ACC112 (cell line): ENCODE measurements around the gene SIPA1L3.

Source experiments
- H2AFZ ChIP-seq: fragments of 200-600 bp; sonication (generic); one replicate; pipeline ENCODE4 v1.6.0; 2017; ENCODE audit warnings: antibody characterized with exemption, low read length; ENCODE audit not compliant: unreplicated experiment
- H3K27ac ChIP-seq: fragments of 200-600 bp; sonication (generic); 2 replicates; pipeline ENCODE4 v1.5.1; 2014; ENCODE audit warnings: low read depth, mild to moderate bottlenecking, antibody characterized with exemption, low read length, moderate library complexity
- H3K27me3 ChIP-seq: fragments of 200-600 bp; sonication (generic); 2 replicates; pipeline ENCODE4 v1.6.1; 2014; ENCODE audit warnings: mild to moderate bottlenecking, antibody characterized with exemption, low read length, moderate library complexity, mixed read lengths; ENCODE audit not compliant: insufficient read depth
- H3K36me3 ChIP-seq: fragments of 200-600 bp; sonication (generic); 2 replicates; pipeline ENCODE4 v1.6.1; 2016; ENCODE audit warnings: mild to moderate bottlenecking, antibody characterized with exemption, low read length, moderate library complexity, mixed read lengths; ENCODE audit not compliant: insufficient read depth
- H3K4me1 ChIP-seq: fragments of 200-600 bp; sonication (generic); one replicate; pipeline ENCODE4 v1.6.1; 2016; ENCODE audit warnings: low read length, mixed read lengths; ENCODE audit not compliant: insufficient read depth, unreplicated experiment, control insufficient read depth
- H3K4me3 ChIP-seq: fragments of 200-600 bp; sonication (generic); 2 replicates; pipeline ENCODE4 v1.5.1; 2014; ENCODE audit warnings: mild to moderate bottlenecking, low read depth, low read length
- H3K79me2 ChIP-seq: fragments of 200-600 bp; sonication (generic); one replicate; pipeline ENCODE4 v1.6.0; 2016; ENCODE audit warnings: low read length; ENCODE audit not compliant: control insufficient read depth, unreplicated experiment, insufficient read depth

The SIPA1L3 gene

DNA sequence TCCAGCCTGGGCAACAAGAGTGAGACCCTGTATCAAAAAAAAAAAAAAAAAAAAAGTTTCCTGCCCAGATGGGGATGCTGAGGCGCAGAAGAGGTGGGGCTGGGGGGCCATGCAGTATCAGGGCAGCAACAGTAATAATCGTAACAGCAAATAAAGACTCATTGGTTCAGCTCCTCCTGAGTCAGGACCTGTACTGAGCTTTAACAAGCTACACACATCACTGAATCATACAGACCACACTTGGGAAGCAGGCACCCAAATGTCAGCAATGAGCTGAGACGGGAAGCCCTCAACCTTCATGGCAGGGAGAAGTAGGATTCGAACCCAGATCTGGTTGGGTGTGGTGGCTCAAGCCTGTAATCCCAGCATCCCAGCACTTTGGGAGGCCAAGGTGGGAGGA lies 327.6 kb downstream of the SIPA1L3 start:
- Histone ChIP-seq H3K36me3 (no peaks in the 10 kb centered on the region), H3K79me2 (no peaks in the 10 kb centered on the region), H3K4me3 (no peak overlapping the region), H3K27me3 (0 out of 2 replicates have a peak, but pooled peaks cover 4% of the 10 kb centered on the region), H3K4me1 (no peaks in the 10 kb centered on the region), H2AFZ (no peak overlapping the region), H3K27ac (no peak overlapping the region)

- no peak overlapping the region for H3K27ac ChIP-seq
- no peak overlapping the region for H3K4me3 ChIP-seq
- no peaks in the 10 kb centered on the region for H3K79me2 ChIP-seq
- no peaks in the 10 kb centered on the region for H3K36me3 ChIP-seq
- no peak overlapping the region for H2AFZ ChIP-seq
- no peaks in the 10 kb centered on the region for H3K27me3 ChIP-seq
- H3K4me1 ChIP-seq, result no peaks in the 10 kb centered on the region
Measured at GRCh38 chr19:38239816-38240215, 332.8 kb downstream of the SIPA1L3 start.

GRCh38 chr19:38243279-38243673 lies 336.3 kb downstream of the SIPA1L3 start:
- no peaks in the 10 kb centered on the region for H3K79me2 ChIP-seq
- no peak overlapping the region for H2AFZ ChIP-seq
- no peaks in the 10 kb centered on the region for H3K36me3 ChIP-seq
- no peak overlapping the region for H3K27ac ChIP-seq
- H3K4me1 ChIP-seq, result no peaks in the 10 kb centered on the region
- H3K27me3 ChIP-seq, result no peaks in the 10 kb centered on the region
- no peak overlapping the region; the same call in 1 of the 2 replicates for H3K4me3 ChIP-seq

- no peak overlapping the region for H3K4me3 ChIP-seq
- H3K4me1 ChIP-seq, result no peaks in the 10 kb centered on the region
- H2AFZ ChIP-seq, result no peak overlapping the region
- no peaks in the 10 kb centered on the region for H3K79me2 ChIP-seq
- no peaks in the 10 kb centered on the region for H3K27me3 ChIP-seq
- no peaks in the 10 kb centered on the region for H3K36me3 ChIP-seq
- H3K27ac ChIP-seq, result no peak overlapping the region
Measured at GRCh38 chr19:38245826-38246498, 339.0 kb downstream of the SIPA1L3 start.

DNA sequence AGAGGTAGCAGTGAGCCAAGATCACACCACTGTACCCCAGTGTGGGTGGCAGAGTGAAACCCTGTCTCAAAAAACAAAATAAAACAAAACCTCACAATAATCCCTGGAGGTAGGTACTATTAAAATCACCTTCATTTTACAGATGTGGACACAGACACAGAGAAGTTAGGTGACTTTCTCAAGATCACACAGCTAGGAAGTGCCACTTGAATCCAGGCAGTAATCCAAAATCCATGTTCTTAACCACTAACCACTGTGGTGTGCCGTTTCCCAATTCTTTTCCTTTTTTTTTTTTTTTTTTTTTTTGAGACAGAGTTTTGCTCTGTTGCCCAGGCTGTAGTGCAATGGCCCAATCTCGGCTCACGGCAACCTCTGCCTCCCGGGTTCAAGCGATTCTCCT lies 340.1 kb downstream of the SIPA1L3 start:
- no peaks in the 10 kb centered on the region for H3K36me3 ChIP-seq
- H3K27ac ChIP-seq, result no peak overlapping the region
- H3K4me3 ChIP-seq, result no peak overlapping the region
- H3K27me3 ChIP-seq, result no peaks in the 10 kb centered on the region
- H2AFZ ChIP-seq, result no peak overlapping the region
- H3K79me2 ChIP-seq, result no peaks in the 10 kb centered on the region
- peaks cover 4% of the 10 kb centered on the region for H3K4me1 ChIP-seq

GRCh38 chr19:38247734-38248268 lies 340.8 kb downstream of the SIPA1L3 start:
- Histone ChIP-seq H3K27me3 (no peaks in the 10 kb centered on the region), H3K4me3 (no peak overlapping the region), H3K27ac (no peak overlapping the region), H3K36me3 (no peaks in the 10 kb centered on the region), H3K4me1 (peaks cover 4% of the 10 kb centered on the region), H2AFZ (no peak overlapping the region), H3K79me2 (no peaks in the 10 kb centered on the region)

GRCh38 chr19:38248421-38248820 lies 341.4 kb downstream of the SIPA1L3 start:
- no peak overlapping the region for H3K4me3 ChIP-seq
- H3K4me1 ChIP-seq, result peaks cover 4% of the 10 kb centered on the region
- no peak overlapping the region for H3K27ac ChIP-seq

GRCh38 chr19:38250428-38250820 lies 343.4 kb downstream of the SIPA1L3 start:
- H3K79me2 ChIP-seq, result no peaks in the 10 kb centered on the region
- no peak overlapping the region for H2AFZ ChIP-seq
- no peak overlapping the region for H3K27ac ChIP-seq
- no peaks in the 10 kb centered on the region for H3K27me3 ChIP-seq
- H3K4me1 ChIP-seq, result peaks cover 4% of the 10 kb centered on the region
- no peak overlapping the region for H3K4me3 ChIP-seq
- H3K36me3 ChIP-seq, result no peaks in the 10 kb centered on the region

More at GRCh38 chr19:38248421-38248820, 341.4 kb downstream of the SIPA1L3 start:
- H3K27me3 ChIP-seq, result no peaks in the 10 kb centered on the region
- no peak overlapping the region for H2AFZ ChIP-seq
- H3K36me3 ChIP-seq, result no peaks in the 10 kb centered on the region
- H3K79me2 ChIP-seq, result no peaks in the 10 kb centered on the region

DNA sequence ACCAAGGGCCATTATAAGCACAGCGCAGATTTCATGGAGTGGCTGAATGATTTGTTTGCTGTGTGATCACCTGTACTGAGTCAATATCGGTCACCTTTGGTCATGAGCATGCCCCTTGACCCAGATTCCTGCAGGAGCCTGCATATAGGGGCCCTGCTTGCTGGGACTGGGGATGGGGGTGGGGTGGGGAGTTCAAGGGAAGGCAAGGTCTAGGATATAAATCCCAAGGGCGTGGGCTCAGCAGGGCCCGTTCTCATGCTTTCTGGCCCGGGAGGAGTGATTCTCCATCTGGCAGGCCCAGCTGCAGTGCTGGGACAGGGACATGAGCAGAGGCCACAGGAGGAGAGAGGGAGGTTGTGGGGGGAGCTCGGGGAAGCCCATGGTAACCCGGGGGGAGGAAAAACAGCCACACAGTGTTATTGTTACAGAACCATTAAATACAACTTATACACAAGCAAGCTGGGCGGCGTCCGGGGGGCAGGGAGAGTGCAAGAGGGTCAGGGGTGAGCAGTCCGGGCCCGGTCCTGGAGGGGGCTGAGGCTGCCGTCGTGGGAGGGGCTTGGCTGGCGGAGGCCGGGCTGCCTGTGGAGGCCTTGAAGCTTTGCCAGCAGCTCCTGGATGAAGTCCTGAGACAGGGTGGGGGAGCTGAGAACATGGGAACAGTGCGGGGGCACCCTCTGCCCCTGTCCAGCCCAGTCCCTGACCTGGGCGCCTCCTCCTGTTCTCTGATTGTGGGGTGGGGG lies 344.0 kb downstream of the SIPA1L3 start:
- no peak overlapping the region for H3K4me3 ChIP-seq

DNA sequence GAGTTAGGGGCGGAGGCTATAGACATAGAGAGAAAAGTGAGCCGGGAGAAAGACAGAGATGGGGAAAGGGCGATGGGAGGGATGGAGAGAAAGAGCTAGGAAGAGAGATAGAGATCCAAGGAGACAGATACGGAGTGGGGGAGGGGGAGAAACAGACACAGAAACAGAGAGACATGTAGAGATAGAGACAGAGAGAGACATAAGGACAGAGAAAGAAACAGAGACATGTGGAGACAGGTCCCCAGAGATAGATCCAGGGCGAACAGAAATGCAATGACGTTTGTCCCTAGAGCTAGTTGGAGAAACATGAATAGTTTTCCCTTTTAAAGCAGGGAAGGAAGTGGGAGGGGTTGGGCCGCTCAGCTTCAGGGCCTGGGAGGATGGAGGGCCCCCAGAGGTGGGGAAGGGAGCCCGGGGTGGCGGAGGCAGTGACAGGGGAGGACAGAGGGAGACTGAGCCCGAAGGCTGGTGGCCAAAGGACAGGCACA lies 344.6 kb downstream of the SIPA1L3 start:
- Histone ChIP-seq H3K36me3 (no peaks in the 10 kb centered on the region), H3K27me3 (peaks cover 5% of the 10 kb centered on the region; the same call in 1 of the 2 replicates), H3K4me3 (no peak overlapping the region), H3K79me2 (no peaks in the 10 kb centered on the region), H3K27ac (no peak overlapping the region), H3K4me1 (peaks cover 4% of the 10 kb centered on the region), H2AFZ (no peak overlapping the region)

More for the DNA sequence above, 344.0 kb downstream of the SIPA1L3 start:
- H3K27ac ChIP-seq, result no peak overlapping the region
- H3K27me3 ChIP-seq, result peaks cover 3% of the 10 kb centered on the region; the same call in 1 of the 2 replicates
- H2AFZ ChIP-seq, result no peak overlapping the region
- H3K79me2 ChIP-seq, result no peaks in the 10 kb centered on the region
- no peaks in the 10 kb centered on the region for H3K36me3 ChIP-seq
- peaks cover 4% of the 10 kb centered on the region for H3K4me1 ChIP-seq
